DMS53 treated with DMSO at 0.1 percent for 48 hours (cell line): ENCODE measurements around the gene SRL.
"Not testable (repeated sequence)": the region's sequence is repeated elsewhere in the genome, so short reads cannot be mapped to it uniquely, and the experiment has no call there.

Experiments
- DNase-seq: peaks from one replicate; lab custom pipeline; 2025; ENCODE audit not compliant: unreplicated experiment; lab: John Stamatoyannopoulos, UW

The SRL gene

GRCh38 chr16:4231367-4231766 is 10.5 kb downstream of the SRL start:
- no peak for DNase-seq

- no peak for DNase-seq
These were observed 14.9 kb downstream of the SRL start for GRCh38 chr16:4227040-4227332.

GRCh38 chr16:4226251-4227039 is 15.4 kb downstream of the SRL start:
- DNase-seq = no peak

GRCh38 chr16:4225075-4225474 is 16.8 kb downstream of the SRL start:
- no peak for DNase-seq

GRCh38 chr16:4220358-4220757 is 21.5 kb downstream of the SRL start:
- DNase-seq = no peak

GRCh38 chr16:4218202-4218601 is 23.7 kb downstream of the SRL start:
- no peak for DNase-seq

- DNase-seq = no peak
These were observed 24.4 kb downstream of the SRL start for GRCh38 chr16:4217204-4218131.

GRCh38 chr16:4216596-4216995 is 25.3 kb downstream of the SRL start:
- no peak for DNase-seq

GRCh38 chr16:4215106-4215505 is 26.8 kb downstream of the SRL start:
- DNase-seq = no peak

GRCh38 chr16:4214215-4214621 is 27.7 kb downstream of the SRL start:
- DNase-seq = no peak

- DNase-seq = no peak
These were observed 28.1 kb downstream of the SRL start for GRCh38 chr16:4213737-4214136.

- DNase-seq = no peak
These were observed 29.0 kb downstream of the SRL start for GRCh38 chr16:4212934-4213296.

- DNase-seq = no peak
These were observed 29.5 kb downstream of the SRL start for GRCh38 chr16:4212211-4212933.

- not testable (repeated sequence) for DNase-seq
These were observed 30.3 kb downstream of the SRL start for GRCh38 chr16:4211445-4212210.

- no peak for DNase-seq
These were observed 32.2 kb downstream of the SRL start for GRCh38 chr16:4209666-4210065.

- DNase-seq = no peak
These were observed 33.5 kb downstream of the SRL start for GRCh38 chr16:4208341-4208751.

GRCh38 chr16:4207683-4208340 is 34.1 kb downstream of the SRL start:
- no peak for DNase-seq

- no peak for DNase-seq
These were observed 34.7 kb downstream of the SRL start for GRCh38 chr16:4207229-4207628.

GRCh38 chr16:4206680-4207079 is 35.2 kb downstream of the SRL start:
- no peak for DNase-seq

GRCh38 chr16:4205971-4206370 is 35.9 kb downstream of the SRL start:
- no peak for DNase-seq
